22Rv1 (cell line): ENCODE data around the gene AGXT2.

Experiments used
- H3K27ac ChIP-seq: fragments of 450-650 bp; 2 replicates; pipeline ENCODE4 v1.5.1; 2017
- ZFX ChIP-seq: fragments of 450-650 bp; IDR thresholded peaks from 2 replicates; pipeline ENCODE4 v1.6.1; 2017; ENCODE audit warnings: antibody characterized with exemption, borderline replicate concordance
- TF ChIP-seq, protein P1 (sequence below): fragments of 450-650 bp; IDR thresholded peaks from 2 replicates; pipeline ENCODE4 v1.5.1; 2017; ENCODE audit warnings: mild to moderate bottlenecking

Gene AGXT2

DNA sequence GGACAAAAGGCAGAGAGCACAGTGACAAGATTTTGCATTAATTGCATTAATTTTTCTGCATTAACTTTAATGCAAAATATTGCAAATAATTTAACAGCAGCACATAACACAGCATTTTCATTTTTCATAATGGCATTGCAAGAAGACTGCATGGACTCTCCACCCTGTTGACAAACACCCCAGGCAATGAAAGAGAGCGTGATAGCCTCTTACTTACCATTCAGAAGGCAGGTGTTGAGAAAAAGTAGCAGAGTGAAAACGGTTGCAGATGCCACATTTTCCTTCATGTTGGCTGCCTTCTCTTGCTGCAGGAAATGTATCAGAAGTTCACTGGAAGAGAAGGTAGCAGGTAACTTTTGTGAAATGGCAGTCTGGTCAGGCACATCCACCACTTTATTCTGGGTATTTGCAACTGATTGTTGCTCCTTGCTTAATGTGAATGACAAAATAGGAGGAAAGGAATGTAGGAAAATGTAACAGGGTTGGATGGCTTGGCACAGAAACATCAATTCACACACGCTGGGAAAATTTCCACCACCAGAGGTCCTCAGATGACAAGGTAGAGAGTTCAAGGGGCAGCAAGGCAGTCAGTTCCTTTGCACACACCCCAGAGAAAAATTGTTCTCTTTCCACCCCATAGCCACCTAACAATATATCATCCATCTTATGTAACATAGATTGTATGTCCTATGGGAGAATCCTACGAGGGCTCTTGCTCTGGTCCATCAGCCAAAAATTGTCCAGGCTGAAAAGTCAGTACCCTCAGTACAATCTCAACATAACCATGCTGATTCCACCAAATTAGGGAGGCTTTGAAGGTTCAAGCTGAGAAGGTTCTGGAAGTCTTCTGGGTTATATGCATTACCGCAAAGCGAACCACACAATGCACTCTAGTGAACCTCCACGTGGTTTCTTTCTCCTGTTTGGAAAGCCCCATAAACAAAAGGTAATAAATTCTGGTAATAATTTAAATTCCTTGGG lies 41.9 kb upstream of the AGXT2 start:
- TF ChIP-seq, protein P1, sequence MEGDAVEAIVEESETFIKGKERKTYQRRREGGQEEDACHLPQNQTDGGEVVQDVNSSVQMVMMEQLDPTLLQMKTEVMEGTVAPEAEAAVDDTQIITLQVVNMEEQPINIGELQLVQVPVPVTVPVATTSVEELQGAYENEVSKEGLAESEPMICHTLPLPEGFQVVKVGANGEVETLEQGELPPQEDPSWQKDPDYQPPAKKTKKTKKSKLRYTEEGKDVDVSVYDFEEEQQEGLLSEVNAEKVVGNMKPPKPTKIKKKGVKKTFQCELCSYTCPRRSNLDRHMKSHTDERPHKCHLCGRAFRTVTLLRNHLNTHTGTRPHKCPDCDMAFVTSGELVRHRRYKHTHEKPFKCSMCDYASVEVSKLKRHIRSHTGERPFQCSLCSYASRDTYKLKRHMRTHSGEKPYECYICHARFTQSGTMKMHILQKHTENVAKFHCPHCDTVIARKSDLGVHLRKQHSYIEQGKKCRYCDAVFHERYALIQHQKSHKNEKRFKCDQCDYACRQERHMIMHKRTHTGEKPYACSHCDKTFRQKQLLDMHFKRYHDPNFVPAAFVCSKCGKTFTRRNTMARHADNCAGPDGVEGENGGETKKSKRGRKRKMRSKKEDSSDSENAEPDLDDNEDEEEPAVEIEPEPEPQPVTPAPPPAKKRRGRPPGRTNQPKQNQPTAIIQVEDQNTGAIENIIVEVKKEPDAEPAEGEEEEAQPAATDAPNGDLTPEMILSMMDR = peak; percentile 82
- TF ChIP-seq ZFX = no peak
- no peak overlapping the region for H3K27ac ChIP-seq

DNA sequence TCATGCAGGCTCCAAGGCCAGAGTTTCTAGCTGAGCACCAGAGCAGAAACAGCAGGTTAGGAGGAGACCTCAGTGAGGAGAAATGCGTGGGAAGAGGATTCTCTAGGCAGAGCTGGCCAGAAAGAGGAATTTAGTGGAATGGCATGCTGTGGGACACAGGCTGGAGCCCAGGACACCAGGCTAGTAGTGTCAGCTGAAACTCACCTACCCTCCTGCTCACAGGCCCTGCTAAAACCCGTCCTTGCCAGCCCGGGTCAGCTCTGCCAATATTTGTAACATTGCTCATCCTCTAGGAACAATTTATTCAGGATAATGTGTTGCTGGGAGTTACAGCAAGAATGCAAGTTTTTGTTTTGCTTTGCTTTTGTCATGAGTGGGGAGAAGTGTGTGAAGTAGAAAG lies 40.2 kb upstream of the AGXT2 start:
- no peak for TF ChIP-seq ZFX
- TF ChIP-seq, protein P1 = no peak
- H3K27ac ChIP-seq = no peak overlapping the region

DNA sequence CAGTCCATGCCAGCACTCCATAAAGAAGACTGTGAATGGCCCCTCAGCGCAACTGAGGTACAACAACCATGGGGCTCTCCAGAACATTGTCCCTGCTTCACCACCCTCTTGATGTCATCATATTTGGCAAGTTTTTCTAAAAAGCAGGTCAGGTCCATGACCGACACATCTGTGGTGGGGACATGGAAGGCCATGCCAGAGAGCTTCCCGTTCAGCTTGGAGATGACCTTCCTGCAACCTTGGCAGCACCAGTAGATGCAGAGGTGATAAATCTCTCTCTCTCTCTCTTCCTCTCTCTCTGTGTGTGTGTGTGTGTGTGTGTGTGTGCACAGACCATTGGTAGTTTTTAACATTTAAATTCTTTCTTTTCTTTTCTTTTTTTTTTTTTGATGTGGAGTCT lies 35.4 kb upstream of the AGXT2 start:
- TF ChIP-seq ZFX = no peak
- TF ChIP-seq, protein P1 = no peak
- H3K27ac ChIP-seq = no peak overlapping the region

DNA sequence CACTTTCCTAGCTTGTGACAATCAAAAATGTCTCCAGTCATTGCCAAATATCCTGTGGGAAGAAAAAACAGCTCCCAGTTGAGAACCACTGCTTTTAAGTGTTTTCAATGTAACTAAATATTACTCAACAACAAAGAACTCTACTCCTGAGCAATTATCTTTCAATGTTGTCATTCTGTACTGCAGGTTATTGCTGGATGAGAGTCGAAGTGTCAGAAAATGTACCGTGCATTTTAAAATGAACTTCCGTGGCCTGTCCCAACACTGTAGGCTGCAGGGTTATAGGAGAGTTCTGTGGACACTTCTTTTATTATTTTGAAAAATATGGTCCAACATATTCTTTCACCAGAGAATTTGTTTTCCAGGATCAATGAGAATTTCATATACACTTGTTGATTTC lies 34.8 kb upstream of the AGXT2 start:
- TF ChIP-seq ZFX = no peak
- TF ChIP-seq, protein P1 = no peak
- no peak overlapping the region for H3K27ac ChIP-seq

DNA sequence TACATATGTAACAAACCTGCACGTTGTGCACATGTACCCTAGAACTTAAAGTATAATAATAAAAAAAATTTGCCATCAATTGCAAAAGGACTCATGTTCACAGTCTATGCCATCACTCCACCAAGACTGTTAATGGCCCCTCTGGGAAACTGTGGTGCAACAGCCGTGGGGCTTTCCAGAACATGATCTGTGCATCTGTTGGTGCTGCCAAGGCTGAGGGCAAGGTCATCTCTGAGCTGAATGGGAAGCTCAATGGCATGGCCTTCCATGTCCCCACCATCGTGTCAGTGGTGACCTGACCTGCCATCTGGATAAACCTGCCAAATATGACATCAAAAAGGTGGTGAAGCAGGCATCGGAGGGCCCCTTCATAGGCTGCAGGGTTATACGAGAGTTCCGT lies 33.4 kb upstream of the AGXT2 start:
- TF ChIP-seq, protein P1 = no peak
- no peak for TF ChIP-seq ZFX

DNA sequence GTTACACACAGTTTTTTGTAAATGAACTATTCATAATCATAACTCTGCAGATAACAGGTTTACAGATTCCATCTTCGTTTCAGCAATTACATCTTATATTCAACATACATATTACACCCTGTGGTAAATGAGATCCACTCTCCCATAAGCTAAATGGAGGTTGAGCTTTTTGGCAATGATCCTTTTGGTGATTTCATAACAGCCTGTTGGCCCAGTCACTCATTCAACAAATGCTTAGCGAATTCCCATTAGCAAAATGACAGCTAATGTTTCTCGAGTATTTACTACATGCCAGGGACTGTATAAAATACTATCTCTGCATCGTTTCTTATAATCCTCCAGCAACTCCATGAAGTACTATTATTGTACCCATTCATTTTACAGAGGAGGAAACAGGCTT lies 25.4 kb upstream of the AGXT2 start:
- no peak overlapping the region for H3K27ac ChIP-seq
- TF ChIP-seq ZFX = no peak
- TF ChIP-seq, protein P1 = no peak

More for the DNA sequence above, 33.4 kb upstream of the AGXT2 start:
- no peak overlapping the region for H3K27ac ChIP-seq

DNA sequence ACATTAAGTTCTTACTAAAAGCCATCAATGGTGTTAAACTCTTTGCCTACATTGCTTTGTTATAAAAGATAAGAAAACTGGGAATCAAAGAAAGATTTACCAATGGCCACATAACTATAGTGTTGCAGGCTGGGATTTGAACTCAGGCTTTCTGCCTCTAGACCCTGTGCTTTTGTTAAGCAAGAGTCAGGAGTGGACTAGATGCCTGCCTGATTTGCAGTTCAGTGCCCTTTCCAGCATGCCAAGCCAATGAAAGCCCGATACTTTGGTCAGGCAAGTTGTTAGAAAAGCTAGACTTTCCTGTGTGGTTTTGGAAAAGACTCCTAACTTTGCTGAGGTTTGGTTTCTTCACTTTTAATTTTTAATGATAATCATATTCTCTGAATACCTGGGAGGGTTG lies 21.4 kb upstream of the AGXT2 start:
- H3K27ac ChIP-seq = no peak overlapping the region
- TF ChIP-seq ZFX = no peak
- TF ChIP-seq, protein P1 = no peak
